GM12891 (cell line): ENCODE measurements around the gene BLTP2.

ENCODE experiments used
- DNase-seq: peaks from one replicate; pipeline ENCODE4 v3.0.0; 2011; ENCODE audit warnings: low spot score; ENCODE audit not compliant: insufficient read length
- FAIRE-seq: peaks from 2 replicates; lab custom pipeline; 2011; peaks lifted over from hg19 to GRCh38; lab: Jason Lieb, UNC
- PAX5 ChIP-seq: IDR thresholded peaks from 2 replicates; pipeline ENCODE4 v1.6.1; 2011; ENCODE audit warnings: low read length, moderate library complexity, mild to moderate bottlenecking; ENCODE audit not compliant: insufficient read depth, severe bottlenecking
- POLR2A ChIP-seq: IDR thresholded peaks from 2 replicates; pipeline ENCODE4 v1.6.1; 2011; ENCODE audit warnings: low read depth, low read length, control low read depth
- POLR2AphosphoS5 ChIP-seq: IDR thresholded peaks from 2 replicates; pipeline ENCODE4 v1.6.1; 2011; ENCODE audit warnings: low read depth, low read length, control low read depth
- POU2F2 ChIP-seq: IDR thresholded peaks from 2 replicates; pipeline ENCODE4 v1.6.1; 2011; ENCODE audit warnings: low read depth, mild to moderate bottlenecking, control low read depth, low read length, moderate library complexity
- SPI1 ChIP-seq: IDR thresholded peaks from 2 replicates; pipeline ENCODE4 v1.6.1; 2011; ENCODE audit warnings: low read depth, low read length, control low read depth
- TAF1 ChIP-seq: IDR thresholded peaks from 2 replicates; pipeline ENCODE4 v1.6.1; 2011; ENCODE audit warnings: low read depth, low read length, control low read depth

The BLTP2 gene

DNA sequence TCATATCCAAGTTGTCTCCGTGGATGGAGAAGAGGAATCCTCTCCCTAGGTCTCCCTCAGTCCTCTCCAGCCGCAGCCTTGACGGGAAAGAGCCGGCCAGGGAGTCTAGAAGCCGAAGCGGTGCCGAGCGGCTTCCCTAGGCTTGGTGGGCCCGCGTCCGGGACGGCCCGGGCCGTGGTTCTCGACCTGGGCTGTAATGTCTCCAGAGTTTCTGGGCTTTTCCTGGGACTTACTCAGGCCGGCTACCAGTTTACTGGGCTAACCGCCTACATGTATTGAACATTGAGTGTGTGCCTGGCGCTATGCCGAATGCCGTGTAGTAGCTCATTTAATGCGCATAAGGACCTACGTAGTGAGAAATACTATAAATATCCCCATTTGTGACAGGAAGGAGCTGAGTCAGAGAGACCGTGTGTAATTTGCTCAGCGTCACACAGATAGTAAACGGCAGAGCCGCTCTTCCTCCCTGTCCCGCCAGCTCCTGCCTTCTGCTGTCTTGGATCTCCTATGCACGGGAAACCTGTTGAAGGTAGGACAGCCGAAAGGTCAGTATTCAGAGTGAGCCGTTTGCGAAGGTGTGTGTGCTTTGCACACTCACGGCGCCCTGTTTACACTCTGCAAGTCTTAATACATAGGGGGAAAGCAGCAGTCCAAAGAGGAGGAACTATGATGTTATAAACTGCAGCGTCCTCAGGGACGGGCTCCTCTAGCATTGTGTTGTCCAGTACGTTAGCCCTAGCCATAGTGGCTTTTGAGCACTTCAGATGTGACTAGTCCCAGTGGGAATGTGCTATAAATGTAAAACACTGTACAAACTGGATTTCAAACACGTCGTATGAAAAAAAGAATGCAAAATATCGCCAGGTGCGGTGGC, 45.4 kb downstream of the BLTP2 start:
- peak; percentile 40; the same call in 1 of the 2 replicates for TF ChIP-seq SPI1
- no peak for TF ChIP-seq TAF1
- peak; percentile 50 for DNase-seq
- FAIRE-seq, result peak; percentile 33

DNA sequence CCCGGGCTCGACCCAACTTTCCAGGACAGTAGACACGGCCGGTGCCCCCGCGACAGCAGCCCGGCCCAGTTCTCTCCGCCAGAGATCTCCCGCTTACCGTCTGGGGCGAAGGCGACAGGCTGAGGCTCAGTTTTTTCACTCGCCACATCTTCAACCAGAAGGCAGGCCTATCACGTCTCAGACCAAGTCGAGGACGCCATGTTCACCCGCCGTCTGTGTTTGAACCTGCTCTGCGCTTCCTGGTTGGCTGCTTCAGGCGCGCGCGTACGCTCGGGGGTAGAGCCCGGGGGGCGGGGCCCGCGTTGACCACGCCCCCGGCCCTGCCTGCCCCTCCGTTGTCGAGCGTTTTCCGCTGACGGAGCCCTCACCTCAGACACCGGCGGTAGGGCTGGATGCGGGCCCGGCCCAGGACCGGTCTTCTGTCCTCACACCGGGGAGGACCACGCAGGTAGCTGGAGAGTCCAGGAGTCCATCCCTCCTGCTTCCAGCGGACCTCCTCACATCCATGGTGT, 46.1 kb downstream of the BLTP2 start, which contains the start of gene SPAG5:
SPAG5 (minus strand) TSS at position 227 of the 512 bp plus-strand sequence; CDS start at position 148, 79 bp downstream.
- DNase-seq (peak; percentile 95), FAIRE-seq (peak; percentile 90)
- TF ChIP-seq POLR2AphosphoS5 (peak; percentile 89), POU2F2 (no peak; the same call in 1 of the 2 replicates), SPI1 (no peak), TAF1 (peak; percentile 78), PAX5 (no peak), POLR2A (peak; percentile 89)

DNA sequence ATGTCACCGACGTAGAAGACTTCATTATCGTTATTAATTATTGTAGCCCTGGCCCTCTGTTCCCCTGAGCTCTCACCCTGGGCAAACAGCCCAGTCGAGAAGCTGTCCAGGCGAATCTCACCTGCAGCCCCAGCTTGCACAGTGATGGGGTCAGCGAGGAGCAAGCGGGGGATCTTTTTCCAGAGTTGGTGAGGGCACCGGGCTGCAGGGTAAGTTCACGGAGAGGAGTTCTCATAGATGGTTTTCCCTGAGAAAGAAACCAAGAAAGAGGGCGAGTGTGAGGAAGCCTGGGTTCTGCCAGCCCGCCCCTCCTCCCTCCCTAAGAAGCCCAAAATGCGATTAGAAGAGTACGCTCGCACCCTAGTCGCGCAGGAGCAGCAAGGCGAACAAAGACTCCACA, 46.6 kb downstream of the BLTP2 start:
- no peak for TF ChIP-seq TAF1
- no peak for TF ChIP-seq POLR2AphosphoS5
- no peak for TF ChIP-seq SPI1
- TF ChIP-seq POU2F2, result no peak
- TF ChIP-seq PAX5, result no peak
- no peak for TF ChIP-seq POLR2A
- FAIRE-seq (no peak), DNase-seq (no peak)

- DNase-seq (no peak), FAIRE-seq (no peak)
- TF ChIP-seq TAF1, result no peak
- no peak for TF ChIP-seq PAX5
- no peak for TF ChIP-seq POLR2AphosphoS5
- TF ChIP-seq POU2F2, result no peak
- no peak for TF ChIP-seq POLR2A
These were observed 47.2 kb downstream of the BLTP2 start for GRCh38 chr17:28597606-28598383.
